Measurements from ENCODE around the gene ANKRD33B.

The ANKRD33B gene

DNA sequence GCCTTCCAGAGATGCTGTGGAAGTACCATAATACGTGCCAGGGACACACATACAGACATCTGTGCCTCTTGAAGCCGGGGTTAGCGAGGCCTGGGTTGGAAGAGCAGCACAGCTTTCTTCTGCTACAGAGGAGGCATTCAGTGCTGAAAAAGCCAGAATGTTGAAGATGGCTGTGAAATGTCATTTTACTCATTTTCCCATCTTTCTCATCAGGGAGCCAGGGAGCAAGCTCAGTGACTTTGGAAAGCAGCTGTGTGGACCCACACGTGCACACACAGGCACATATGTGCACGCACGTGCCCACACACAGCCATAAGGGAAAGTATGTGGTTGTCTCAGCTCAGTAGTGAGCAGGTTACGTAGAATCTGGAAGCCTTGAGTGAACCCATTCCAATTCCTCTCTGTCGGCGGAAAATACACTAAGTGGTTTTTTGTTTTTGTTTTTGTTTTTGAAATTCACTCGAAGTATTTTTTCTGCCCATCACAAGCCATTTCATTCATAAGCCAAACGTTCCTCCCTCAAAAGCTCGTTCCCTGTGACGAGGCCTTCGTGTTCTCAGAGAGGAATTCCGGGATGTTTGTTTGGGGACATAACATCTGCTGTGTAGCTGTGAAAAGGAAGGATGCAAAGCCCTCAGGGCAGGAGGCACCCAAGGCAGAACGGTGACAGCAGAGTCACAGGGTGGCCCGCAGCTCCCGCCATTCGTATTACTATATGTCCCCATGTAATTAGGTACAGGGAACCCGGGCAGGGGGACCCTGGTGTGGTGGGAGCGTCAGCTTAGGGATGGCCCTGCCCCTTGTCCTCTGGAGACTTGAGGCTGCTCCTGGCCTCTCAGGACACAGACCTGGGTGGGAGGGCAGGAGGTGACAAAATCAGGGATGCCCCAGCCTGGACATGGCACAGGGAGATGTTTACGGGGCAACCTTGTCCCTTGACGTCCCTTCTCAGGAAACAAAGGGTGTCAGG lies 29.0 kb upstream of the ANKRD33B start:
- no peaks in the 10 kb centered on the region for H3K27me3 ChIP-seq
- no peaks in the 10 kb centered on the region for H3K9me3 ChIP-seq
- peaks cover 35 to 44% of the 10 kb centered on the region in 2 experiments for H3K4me1 ChIP-seq (ENCODE audit: control insufficient read depth in 1 of 2, insufficient read depth in 1 of 2, low read depth in 1 of 2, low read length in 1 of 2)

GRCh38 chr5:10536511-10536910 lies 27.4 kb upstream of the ANKRD33B start:
- H3K36me3 ChIP-seq = no peaks in the 10 kb centered on the region
- H3K4me1 ChIP-seq (ENCODE audit: control insufficient read depth in 1 of 2, insufficient read depth in 1 of 2, low read depth in 1 of 2, low read length in 1 of 2) = peaks cover 38 to 48% of the 10 kb centered on the region in 2 experiments
- no peaks in the 10 kb centered on the region for H3K27me3 ChIP-seq
- H3K4me3 ChIP-seq (ENCODE audit: low read depth in 1 of 2, low read length in 1 of 2) = no peak overlapping the region
- peak overlapping the region; percentile 80 for H3K27ac ChIP-seq
- no peaks in the 10 kb centered on the region for H3K9me3 ChIP-seq
- TF ChIP-seq, protein P1, sequence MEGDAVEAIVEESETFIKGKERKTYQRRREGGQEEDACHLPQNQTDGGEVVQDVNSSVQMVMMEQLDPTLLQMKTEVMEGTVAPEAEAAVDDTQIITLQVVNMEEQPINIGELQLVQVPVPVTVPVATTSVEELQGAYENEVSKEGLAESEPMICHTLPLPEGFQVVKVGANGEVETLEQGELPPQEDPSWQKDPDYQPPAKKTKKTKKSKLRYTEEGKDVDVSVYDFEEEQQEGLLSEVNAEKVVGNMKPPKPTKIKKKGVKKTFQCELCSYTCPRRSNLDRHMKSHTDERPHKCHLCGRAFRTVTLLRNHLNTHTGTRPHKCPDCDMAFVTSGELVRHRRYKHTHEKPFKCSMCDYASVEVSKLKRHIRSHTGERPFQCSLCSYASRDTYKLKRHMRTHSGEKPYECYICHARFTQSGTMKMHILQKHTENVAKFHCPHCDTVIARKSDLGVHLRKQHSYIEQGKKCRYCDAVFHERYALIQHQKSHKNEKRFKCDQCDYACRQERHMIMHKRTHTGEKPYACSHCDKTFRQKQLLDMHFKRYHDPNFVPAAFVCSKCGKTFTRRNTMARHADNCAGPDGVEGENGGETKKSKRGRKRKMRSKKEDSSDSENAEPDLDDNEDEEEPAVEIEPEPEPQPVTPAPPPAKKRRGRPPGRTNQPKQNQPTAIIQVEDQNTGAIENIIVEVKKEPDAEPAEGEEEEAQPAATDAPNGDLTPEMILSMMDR (IDR thresholded peaks at IDR 0.05) = no peak

More for the DNA sequence above, 29.0 kb upstream of the ANKRD33B start:
- H3K36me3 ChIP-seq = no peaks in the 10 kb centered on the region
- TF ChIP-seq, protein P1 (IDR thresholded peaks at IDR 0.05) = no peak
- no peak overlapping the region for H3K27ac ChIP-seq
- H3K4me3 ChIP-seq (ENCODE audit: low read depth in 1 of 2, low read length in 1 of 2) = no peak overlapping the region

DNA sequence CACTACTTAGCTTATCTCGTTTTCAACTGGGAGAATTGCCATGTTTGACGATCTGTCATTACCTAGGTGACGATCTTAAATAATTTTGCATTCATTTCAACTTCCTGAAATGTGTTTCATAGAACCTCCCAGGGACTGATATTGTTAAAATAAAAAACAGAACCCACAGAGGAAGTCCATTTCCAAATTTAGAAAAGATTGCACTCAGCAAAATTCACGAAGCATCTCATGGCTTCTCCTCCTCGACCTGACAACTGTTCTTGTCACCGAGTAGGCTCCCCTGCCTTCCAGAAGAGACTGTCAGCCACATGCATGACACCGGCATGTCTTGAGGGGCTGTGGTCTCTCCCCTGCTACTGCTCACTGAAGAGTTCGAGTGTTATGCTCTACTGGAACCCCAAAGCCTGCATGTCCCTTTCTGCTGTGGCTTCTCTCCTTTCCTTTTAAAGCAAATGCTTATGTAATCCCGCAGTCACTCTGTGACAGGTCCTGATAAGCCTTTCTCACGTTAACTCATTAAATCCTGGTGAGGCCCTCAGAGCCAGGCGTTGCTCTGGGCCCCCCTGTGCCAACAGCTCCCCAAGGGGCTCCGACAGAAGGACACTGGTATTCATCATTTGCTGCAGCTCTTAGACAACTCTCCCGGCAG lies 26.8 kb upstream of the ANKRD33B start:
- Histone ChIP-seq H3K27ac (peak overlapping the region; percentile 80), H3K36me3 (no peaks in the 10 kb centered on the region), H3K4me3 (ENCODE audit: low read depth in 1 of 2, low read length in 1 of 2) (peak overlapping the region; percentile 18 to 45), H3K27me3 (no peaks in the 10 kb centered on the region), H3K9me3 (no peaks in the 10 kb centered on the region), H3K4me1 (ENCODE audit: control insufficient read depth in 1 of 2, insufficient read depth in 1 of 2, low read depth in 1 of 2, low read length in 1 of 2) (peaks cover 38 to 48% of the 10 kb centered on the region in 2 experiments)
- TF ChIP-seq, protein P1 (IDR thresholded peaks at IDR 0.05) = no peak

DNA sequence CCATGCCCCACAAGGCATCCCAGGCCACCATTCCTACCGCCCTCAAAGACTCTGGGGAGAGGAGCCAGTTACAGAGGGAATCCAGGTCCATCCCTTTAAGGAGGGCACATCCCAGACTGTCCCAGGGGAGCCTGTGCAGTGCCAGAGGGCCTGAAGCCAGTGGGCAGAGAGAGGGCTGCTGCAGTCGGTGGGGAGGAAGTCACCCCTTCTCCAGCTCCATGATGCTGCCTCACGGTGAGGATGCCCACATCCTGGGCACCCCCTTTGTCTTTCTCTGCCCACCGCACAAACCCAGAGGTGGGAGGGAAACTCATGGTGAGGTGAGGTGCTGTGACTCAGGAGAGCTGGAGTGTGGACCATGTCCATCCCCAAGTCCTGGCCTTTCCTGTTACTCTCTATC lies 26.2 kb upstream of the ANKRD33B start:
- peak overlapping the region; percentile 80 for H3K27ac ChIP-seq
- TF ChIP-seq, protein P1 (IDR thresholded peaks at IDR 0.05) = no peak
- H3K36me3 ChIP-seq = no peaks in the 10 kb centered on the region
- H3K4me1 ChIP-seq (ENCODE audit: control insufficient read depth in 1 of 2, insufficient read depth in 1 of 2, low read depth in 1 of 2, low read length in 1 of 2) = peaks cover 38 to 48% of the 10 kb centered on the region in 2 experiments
- peak overlapping the region; percentile 18 to 45 for H3K4me3 ChIP-seq (ENCODE audit: low read depth in 1 of 2, low read length in 1 of 2)
- no peaks in the 10 kb centered on the region for H3K27me3 ChIP-seq
- no peaks in the 10 kb centered on the region for H3K9me3 ChIP-seq

- H3K27me3 ChIP-seq = no peaks in the 10 kb centered on the region
- H3K9me3 ChIP-seq = no peaks in the 10 kb centered on the region
- no peaks in the 10 kb centered on the region for H3K36me3 ChIP-seq
- peaks cover 41 to 50% of the 10 kb centered on the region in 2 experiments for H3K4me1 ChIP-seq (ENCODE audit: control insufficient read depth in 1 of 2, insufficient read depth in 1 of 2, low read depth in 1 of 2, low read length in 1 of 2)
- H3K4me3 ChIP-seq (ENCODE audit: low read depth in 1 of 2, low read length in 1 of 2) = no peak overlapping the region
- H3K27ac ChIP-seq = peak overlapping the region; percentile 80
- TF ChIP-seq, protein P1 (IDR thresholded peaks at IDR 0.05) = no peak
These were observed 25.6 kb upstream of the ANKRD33B start for GRCh38 chr5:10538103-10538788.
